GM23338 (cell line): Measurements from ENCODE around the gene ANKH. TPM values are rescaled to one million over a fixed set of nuclear protein-coding genes. Genes with fewer than 3 reads are reported as not detected.

Experiments used
- ATAC-seq: fragments of 200-7000 bp; cut with Tn5 transposase; 3 replicates; pipeline ENCODE4 v1.9.1; 2020
- DNase-seq: peaks from one replicate; pipeline ENCODE4 v3.0.0-alpha.2; 2015; ENCODE audit warnings: low spot score
- H2AFZ ChIP-seq: fragments of 200-600 bp; sonication (generic); 2 replicates; pipeline ENCODE4 v1.8.0; 2016; ENCODE audit warnings: antibody characterized with exemption, mild to moderate bottlenecking, moderate library complexity
- H3F3A ChIP-seq: fragments of 200-600 bp; sonication (generic); replicated peaks from 2 replicates; pipeline ENCODE4 v1.8.0; 2017; ENCODE audit warnings: antibody characterized with exemption, mixed run types, low read depth
- H3K27ac ChIP-seq: fragments of 200-600 bp; sonication (generic); 2 replicates; pipeline ENCODE4 v1.6.1; 2016; ENCODE audit warnings: low read depth
- H3K27me3 ChIP-seq: fragments of 200-600 bp; sonication (generic); 2 replicates; pipeline ENCODE4 v1.8.0; 2016; ENCODE audit warnings: mild to moderate bottlenecking, mixed run types, moderate library complexity; ENCODE audit not compliant: insufficient read depth
- H3K36me3 ChIP-seq: fragments of 200-600 bp; sonication (generic); 2 replicates; pipeline ENCODE4 v1.8.0; 2016; ENCODE audit warnings: mild to moderate bottlenecking; ENCODE audit not compliant: insufficient read depth
- H3K4me1 ChIP-seq: fragments of 200-600 bp; sonication (generic); 2 replicates; pipeline ENCODE4 v1.8.0; 2016; ENCODE audit warnings: mild to moderate bottlenecking, moderate library complexity; ENCODE audit not compliant: insufficient read depth
- H3K4me2 ChIP-seq: fragments of 200-600 bp; sonication (generic); 2 replicates; pipeline ENCODE4 v1.7.1; 2017; ENCODE audit warnings: mixed run types
- H3K4me3 ChIP-seq: fragments of 200-600 bp; sonication (generic); 2 replicates; pipeline ENCODE4 v1.6.1; 2016; ENCODE audit warnings: mixed run types
- H3K79me2 ChIP-seq: fragments of 200-600 bp; sonication (generic); replicated peaks from 2 replicates; pipeline ENCODE4 v1.8.0; 2017; ENCODE audit warnings: mild to moderate bottlenecking; ENCODE audit not compliant: insufficient read depth
- H3K9me2 ChIP-seq: fragments of 200-600 bp; sonication (generic); 2 replicates; pipeline ENCODE4 v1.8.0; 2017; ENCODE audit not compliant: insufficient read depth
- H4K20me1 ChIP-seq: fragments of 200-600 bp; sonication (generic); replicated peaks from 2 replicates; pipeline ENCODE4 v1.8.0; 2017; ENCODE audit warnings: mild to moderate bottlenecking; ENCODE audit not compliant: insufficient read depth
- H3K27ac Mint-ChIP-seq: 2 replicates; pipeline ENCODE4 v1.8.0; 2020; ENCODE audit warnings: inconsistent platforms, mild to moderate bottlenecking, moderate library complexity, mixed read lengths
- H3K27me3 Mint-ChIP-seq: 3 replicates; pipeline ENCODE4 v1.8.0; 2022; ENCODE audit warnings: low read depth, mild to moderate bottlenecking, moderate library complexity, mixed read lengths, inconsistent platforms; ENCODE audit not compliant: insufficient read depth, poor library complexity
- H3K36me3 Mint-ChIP-seq: 3 replicates; pipeline ENCODE4 v1.8.0; 2021; ENCODE audit warnings: low read depth, mild to moderate bottlenecking, inconsistent platforms, moderate library complexity, mixed read lengths
- H3K4me1 Mint-ChIP-seq: 3 replicates; pipeline ENCODE4 v1.8.0; 2020; ENCODE audit warnings: mild to moderate bottlenecking, inconsistent platforms, mixed read lengths
- H3K4me3 Mint-ChIP-seq: 3 replicates; pipeline ENCODE4 v1.8.0; 2021; ENCODE audit warnings: moderate library complexity, mild to moderate bottlenecking, inconsistent platforms, mixed read lengths
- H3K9me3 Mint-ChIP-seq: 3 replicates; pipeline ENCODE4 v1.8.0; 2020; ENCODE audit warnings: moderate library complexity, mild to moderate bottlenecking, inconsistent platforms, mixed read lengths
- CREB1 ChIP-seq: fragments of 250-450 bp; sonication (Bioruptor Pico); IDR thresholded peaks from 2 replicates; pipeline ENCODE4 v1.5.0; 2020; ENCODE audit warnings: low read depth, mild to moderate bottlenecking, moderate library complexity
- CTCF ChIP-seq, 2 experiments: fragments of 200-600 bp in 1 of 2; sonication (generic) in 1 of 2; conservative IDR thresholded peaks; 2 replicates each; pipeline versions ENCODE4 v1.5.1 to v1.6.1; 2016 to 2017; ENCODE audit warnings: antibody characterized with exemption in 2 of 2, low read depth in 2 of 2, mild to moderate bottlenecking in 2 of 2, moderate library complexity in 1 of 2
- ETS1 ChIP-seq: IDR thresholded peaks from 2 replicates; pipeline ENCODE4 v1.6.1; 2016; ENCODE audit warnings: antibody characterized with exemption
- EZH2 ChIP-seq: fragments of 200-600 bp; sonication (generic); IDR thresholded peaks from one replicate; pipeline ENCODE4 v1.8.0; 2017; ENCODE audit warnings: antibody characterized with exemption, mild to moderate bottlenecking, low read depth; ENCODE audit not compliant: unreplicated experiment
- EZH2phosphoT487 ChIP-seq: fragments of 200-600 bp; sonication (generic); IDR thresholded peaks from one replicate; pipeline ENCODE4 v1.8.1; 2018; ENCODE audit warnings: antibody characterized with exemption; ENCODE audit not compliant: unreplicated experiment
- JUNB ChIP-seq: IDR thresholded peaks from one replicate; pipeline ENCODE4 v1.6.1; 2016; ENCODE audit warnings: antibody characterized with exemption; ENCODE audit not compliant: unreplicated experiment
- NANOG ChIP-seq: IDR thresholded peaks from 2 replicates; pipeline ENCODE4 v1.6.1; 2016; ENCODE audit warnings: antibody characterized with exemption, borderline replicate concordance
- POLR2AphosphoS5 ChIP-seq: IDR thresholded peaks from 2 replicates; pipeline ENCODE4 v1.6.1; 2016; ENCODE audit warnings: antibody characterized with exemption, low read depth
- STAT1 ChIP-seq: IDR thresholded peaks from one replicate; pipeline ENCODE4 v1.6.1; 2016; ENCODE audit warnings: antibody characterized with exemption; ENCODE audit not compliant: unreplicated experiment
- ZNF114 ChIP-seq: fragments of 250-450 bp; sonication (Bioruptor Pico); IDR thresholded peaks from 2 replicates; pipeline ENCODE4 v1.5.0; 2020; ENCODE audit warnings: mild to moderate bottlenecking, moderate library complexity
- ZNF331 ChIP-seq: fragments of 250-450 bp; sonication (Bioruptor Pico); IDR thresholded peaks from 2 replicates; pipeline ENCODE4 v1.5.0; 2020; ENCODE audit warnings: low read depth, mild to moderate bottlenecking, moderate library complexity
- polyA plus RNA-seq: library from polyadenylated mRNA; unstranded; fragments of >200 nt; fragmentation: Nextera tagmentation; extraction: Ambion mirVana; gene quantifications from 2 replicates; pipeline ENCODE4 v1.2.1, GENCODE V29; 2016
- total RNA-seq: library from RNA; depleted of rRNA; stranded (reverse); fragments of >200 nt; shearing (Covaris generic); gene quantifications from 2 replicates; pipeline ENCODE4 v1.2.3, GENCODE V29; 2014
- TF ChIP-seq, protein P1 (sequence below): IDR thresholded peaks from one replicate; pipeline ENCODE4 v1.6.1; 2018; ENCODE audit warnings: antibody characterized with exemption; ENCODE audit not compliant: unreplicated experiment
- TF ChIP-seq, protein P2 (sequence below): fragments of 250-450 bp; sonication (Bioruptor Pico); IDR thresholded peaks from 2 replicates; pipeline ENCODE4 v1.5.0; 2020; ENCODE audit warnings: mild to moderate bottlenecking, moderate library complexity

The ANKH gene
- total and polyA plus RNA-seq, 2 experiments from 2014 or later, result 5.0 to 6.1 TPM

- Histone ChIP-seq H3K27ac (no peak overlapping the region), H3K4me3 (no peak overlapping the region), H3K4me1 (peaks cover 15% of the 10 kb centered on the region), H3F3A (no peaks in the 10 kb centered on the region), H4K20me1 (peaks cover 3% of the 10 kb centered on the region; the same call in 1 of the 2 replicates), H3K27me3 (no peaks in the 10 kb centered on the region), H3K4me2 (no peak overlapping the region), H2AFZ (no peak overlapping the region), H3K79me2 (no peaks in the 10 kb centered on the region; the same call in 1 of the 2 replicates), H3K9me2 (0 out of 2 replicates have a peak, but pooled peaks cover 5% of the 10 kb centered on the region), H3K36me3 (peaks cover 12% of the 10 kb centered on the region; the same call in 1 of the 2 replicates)
- peaks cover 34% of the 10 kb centered on the region for H3K36me3 Mint-ChIP-seq
- no peak overlapping the region for H3K27ac Mint-ChIP-seq
- ATAC-seq, result no peak
- H3K27me3 Mint-ChIP-seq, result peaks cover 7% of the 10 kb centered on the region
- peaks cover 19% of the 10 kb centered on the region for H3K4me1 Mint-ChIP-seq
- no peak for DNase-seq
- TF ChIP-seq CTCF (conservative IDR thresholded peaks at IDR 0.05; ENCODE audit: low read depth in 2 of 2), result no peak
- no peak for TF ChIP-seq EZH2phosphoT487
- TF ChIP-seq NANOG, result no peak
- TF ChIP-seq, protein P1, sequence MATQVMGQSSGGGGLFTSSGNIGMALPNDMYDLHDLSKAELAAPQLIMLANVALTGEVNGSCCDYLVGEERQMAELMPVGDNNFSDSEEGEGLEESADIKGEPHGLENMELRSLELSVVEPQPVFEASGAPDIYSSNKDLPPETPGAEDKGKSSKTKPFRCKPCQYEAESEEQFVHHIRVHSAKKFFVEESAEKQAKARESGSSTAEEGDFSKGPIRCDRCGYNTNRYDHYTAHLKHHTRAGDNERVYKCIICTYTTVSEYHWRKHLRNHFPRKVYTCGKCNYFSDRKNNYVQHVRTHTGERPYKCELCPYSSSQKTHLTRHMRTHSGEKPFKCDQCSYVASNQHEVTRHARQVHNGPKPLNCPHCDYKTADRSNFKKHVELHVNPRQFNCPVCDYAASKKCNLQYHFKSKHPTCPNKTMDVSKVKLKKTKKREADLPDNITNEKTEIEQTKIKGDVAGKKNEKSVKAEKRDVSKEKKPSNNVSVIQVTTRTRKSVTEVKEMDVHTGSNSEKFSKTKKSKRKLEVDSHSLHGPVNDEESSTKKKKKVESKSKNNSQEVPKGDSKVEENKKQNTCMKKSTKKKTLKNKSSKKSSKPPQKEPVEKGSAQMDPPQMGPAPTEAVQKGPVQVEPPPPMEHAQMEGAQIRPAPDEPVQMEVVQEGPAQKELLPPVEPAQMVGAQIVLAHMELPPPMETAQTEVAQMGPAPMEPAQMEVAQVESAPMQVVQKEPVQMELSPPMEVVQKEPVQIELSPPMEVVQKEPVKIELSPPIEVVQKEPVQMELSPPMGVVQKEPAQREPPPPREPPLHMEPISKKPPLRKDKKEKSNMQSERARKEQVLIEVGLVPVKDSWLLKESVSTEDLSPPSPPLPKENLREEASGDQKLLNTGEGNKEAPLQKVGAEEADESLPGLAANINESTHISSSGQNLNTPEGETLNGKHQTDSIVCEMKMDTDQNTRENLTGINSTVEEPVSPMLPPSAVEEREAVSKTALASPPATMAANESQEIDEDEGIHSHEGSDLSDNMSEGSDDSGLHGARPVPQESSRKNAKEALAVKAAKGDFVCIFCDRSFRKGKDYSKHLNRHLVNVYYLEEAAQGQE, result no peak
- no peak for TF ChIP-seq EZH2
- no peak for TF ChIP-seq CREB1 (CRISPR knock-in tag)
- no peak for TF ChIP-seq POLR2AphosphoS5
- TF ChIP-seq STAT1, result no peak
- TF ChIP-seq ZNF331 (CRISPR knock-in tag), result no peak
- TF ChIP-seq ZNF114, result no peak
- TF ChIP-seq, protein P2, sequence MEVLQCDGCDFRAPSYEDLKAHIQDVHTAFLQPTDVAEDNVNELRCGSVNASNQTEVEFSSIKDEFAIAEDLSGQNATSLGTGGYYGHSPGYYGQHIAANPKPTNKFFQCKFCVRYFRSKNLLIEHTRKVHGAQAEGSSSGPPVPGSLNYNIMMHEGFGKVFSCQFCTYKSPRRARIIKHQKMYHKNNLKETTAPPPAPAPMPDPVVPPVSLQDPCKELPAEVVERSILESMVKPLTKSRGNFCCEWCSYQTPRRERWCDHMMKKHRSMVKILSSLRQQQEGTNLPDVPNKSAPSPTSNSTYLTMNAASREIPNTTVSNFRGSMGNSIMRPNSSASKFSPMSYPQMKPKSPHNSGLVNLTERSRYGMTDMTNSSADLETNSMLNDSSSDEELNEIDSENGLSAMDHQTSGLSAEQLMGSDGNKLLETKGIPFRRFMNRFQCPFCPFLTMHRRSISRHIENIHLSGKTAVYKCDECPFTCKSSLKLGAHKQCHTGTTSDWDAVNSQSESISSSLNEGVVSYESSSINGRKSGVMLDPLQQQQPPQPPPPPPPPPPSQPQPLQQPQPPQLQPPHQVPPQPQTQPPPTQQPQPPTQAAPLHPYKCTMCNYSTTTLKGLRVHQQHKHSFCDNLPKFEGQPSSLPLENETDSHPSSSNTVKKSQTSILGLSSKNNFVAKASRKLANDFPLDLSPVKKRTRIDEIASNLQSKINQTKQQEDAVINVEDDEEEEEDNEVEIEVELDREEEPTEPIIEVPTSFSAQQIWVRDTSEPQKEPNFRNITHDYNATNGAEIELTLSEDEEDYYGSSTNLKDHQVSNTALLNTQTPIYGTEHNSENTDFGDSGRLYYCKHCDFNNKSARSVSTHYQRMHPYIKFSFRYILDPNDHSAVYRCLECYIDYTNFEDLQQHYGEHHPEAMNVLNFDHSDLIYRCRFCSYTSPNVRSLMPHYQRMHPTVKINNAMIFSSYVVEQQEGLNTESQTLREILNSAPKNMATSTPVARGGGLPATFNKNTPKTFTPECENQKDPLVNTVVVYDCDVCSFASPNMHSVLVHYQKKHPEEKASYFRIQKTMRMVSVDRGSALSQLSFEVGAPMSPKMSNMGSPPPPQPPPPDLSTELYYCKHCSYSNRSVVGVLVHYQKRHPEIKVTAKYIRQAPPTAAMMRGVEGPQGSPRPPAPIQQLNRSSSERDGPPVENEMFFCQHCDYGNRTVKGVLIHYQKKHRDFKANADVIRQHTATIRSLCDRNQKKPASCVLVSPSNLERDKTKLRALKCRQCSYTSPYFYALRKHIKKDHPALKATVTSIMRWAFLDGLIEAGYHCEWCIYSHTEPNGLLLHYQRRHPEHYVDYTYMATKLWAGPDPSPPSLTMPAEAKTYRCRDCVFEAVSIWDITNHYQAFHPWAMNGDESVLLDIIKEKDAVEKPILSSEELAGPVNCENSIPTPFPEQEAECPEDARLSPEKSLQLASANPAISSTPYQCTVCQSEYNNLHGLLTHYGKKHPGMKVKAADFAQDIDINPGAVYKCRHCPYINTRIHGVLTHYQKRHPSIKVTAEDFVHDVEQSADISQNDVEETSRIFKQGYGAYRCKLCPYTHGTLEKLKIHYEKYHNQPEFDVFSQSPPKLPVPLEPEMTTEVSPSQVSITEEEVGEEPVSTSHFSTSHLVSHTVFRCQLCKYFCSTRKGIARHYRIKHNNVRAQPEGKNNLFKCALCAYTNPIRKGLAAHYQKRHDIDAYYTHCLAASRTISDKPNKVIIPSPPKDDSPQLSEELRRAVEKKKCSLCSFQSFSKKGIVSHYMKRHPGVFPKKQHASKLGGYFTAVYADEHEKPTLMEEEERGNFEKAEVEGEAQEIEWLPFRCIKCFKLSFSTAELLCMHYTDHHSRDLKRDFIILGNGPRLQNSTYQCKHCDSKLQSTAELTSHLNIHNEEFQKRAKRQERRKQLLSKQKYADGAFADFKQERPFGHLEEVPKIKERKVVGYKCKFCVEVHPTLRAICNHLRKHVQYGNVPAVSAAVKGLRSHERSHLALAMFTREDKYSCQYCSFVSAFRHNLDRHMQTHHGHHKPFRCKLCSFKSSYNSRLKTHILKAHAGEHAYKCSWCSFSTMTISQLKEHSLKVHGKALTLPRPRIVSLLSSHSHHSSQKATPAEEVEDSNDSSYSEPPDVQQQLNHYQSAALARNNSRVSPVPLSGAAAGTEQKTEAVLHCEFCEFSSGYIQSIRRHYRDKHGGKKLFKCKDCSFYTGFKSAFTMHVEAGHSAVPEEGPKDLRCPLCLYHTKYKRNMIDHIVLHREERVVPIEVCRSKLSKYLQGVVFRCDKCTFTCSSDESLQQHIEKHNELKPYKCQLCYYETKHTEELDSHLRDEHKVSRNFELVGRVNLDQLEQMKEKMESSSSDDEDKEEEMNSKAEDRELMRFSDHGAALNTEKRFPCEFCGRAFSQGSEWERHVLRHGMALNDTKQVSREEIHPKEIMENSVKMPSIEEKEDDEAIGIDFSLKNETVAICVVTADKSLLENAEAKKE (CRISPR knock-in tag), result no peak
- TF ChIP-seq ETS1, result no peak
- TF ChIP-seq JUNB, result no peak
- H3K4me3 Mint-ChIP-seq, result no peak overlapping the region
- H3K9me3 Mint-ChIP-seq, result no peaks in the 10 kb centered on the region
These were observed 171.7 kb downstream of the ANKH start for GRCh38 chr5:14699807-14700400.
